Calu3 (cell line): ENCODE data around the gene ADIRF. TPM values are rescaled to one million over a fixed set of nuclear protein-coding genes. Genes with fewer than 3 reads are reported as not detected.

ENCODE experiments used
- BruUV-seq: library from RNA; stranded (reverse); fragments of 400-500 nt; replicated peaks from 2 replicates; lab custom pipeline; 2021; lab: Mats Ljungman, UMichigan
- CTCF ChIA-PET: fragments of 300-600 bp; sonication (Branson Sonifier 250); formaldehyde crosslinking; loops from one replicate; lab custom pipeline; 2022; ENCODE audit warnings: antibody characterized with exemption; lab: Charles Lee
- DNase-seq: peaks from one replicate; pipeline ENCODE4 v3.0.0; 2022
- H3K27ac Mint-ChIP-seq: one replicate; pipeline ENCODE4 v1.8.0; 2022; ENCODE audit warnings: mixed read lengths; ENCODE audit not compliant: unreplicated experiment
- H3K27me3 Mint-ChIP-seq: one replicate; pipeline ENCODE4 v1.8.0; 2022; ENCODE audit warnings: mixed read lengths; ENCODE audit not compliant: unreplicated experiment
- H3K36me3 Mint-ChIP-seq: one replicate; pipeline ENCODE4 v1.8.0; 2022; ENCODE audit warnings: mild to moderate bottlenecking, moderate library complexity, mixed read lengths; ENCODE audit not compliant: insufficient read depth, unreplicated experiment
- H3K4me1 Mint-ChIP-seq: one replicate; pipeline ENCODE4 v1.8.0; 2022; ENCODE audit warnings: mild to moderate bottlenecking, low read depth, mixed read lengths; ENCODE audit not compliant: unreplicated experiment
- H3K4me3 Mint-ChIP-seq: one replicate; pipeline ENCODE4 v1.8.0; 2022; ENCODE audit warnings: mild to moderate bottlenecking, low read depth, moderate library complexity, mixed read lengths; ENCODE audit not compliant: unreplicated experiment
- H3K9me3 Mint-ChIP-seq: one replicate; pipeline ENCODE4 v1.8.0; 2022; ENCODE audit warnings: low read depth, mixed read lengths; ENCODE audit not compliant: unreplicated experiment
- CTCF ChIP-seq: fragments of 200-600 bp; IDR thresholded peaks from one replicate; pipeline ENCODE4 v1.8.0; 2022; ENCODE audit warnings: antibody characterized with exemption; ENCODE audit not compliant: unreplicated experiment
- intact Hi-C: fragments of 100-400 bp; cut with micrococcal nuclease; formaldehyde crosslinking; loops from one replicate; pipeline ENCODE4 v1.10.0; 2022; ENCODE audit not compliant: unreplicated experiment
- total RNA-seq: library from RNA; stranded (reverse); gene quantifications from 2 replicates; pipeline ENCODE4 v1.2.3, GENCODE V29; 2022

Gene ADIRF
- total RNA-seq, 1 experiment from 2014 or later = not detected

- no peaks in the 10 kb centered on the region for H3K36me3 Mint-ChIP-seq
Measured at GRCh38 chr10:86964847-86965190, 3.5 kb upstream of the ADIRF start.

GRCh38 chr10:86965986-86966654, 2.2 kb upstream of the ADIRF start:
- DNase-seq = no peak
- Mint-ChIP-seq H3K27me3 (no peaks in the 10 kb centered on the region), H3K4me3 (no peak overlapping the region), H3K9me3 (no peaks in the 10 kb centered on the region), H3K27ac (no peak overlapping the region), H3K36me3 (no peaks in the 10 kb centered on the region), H3K4me1 (no peaks in the 10 kb centered on the region)
- no TSS peak for BruUV-seq
- intact Hi-C loops = no loop called here
- TF ChIP-seq CTCF = no peak
- CTCF ChIA-PET = interaction anchor here (0.7 to 1.0 kb wide), 5 partner anchors 9 to 89 kb away, joined by 3 to 5 read pairs (median 3); no protein-coding TSS in a partner anchor

More at GRCh38 chr10:86964847-86965190, 3.5 kb upstream of the ADIRF start:
- intact Hi-C loops = no loop called here
- no peaks in the 10 kb centered on the region for H3K4me1 Mint-ChIP-seq
- TF ChIP-seq CTCF = no peak
- CTCF ChIA-PET = no interaction called here
- no peak overlapping the region for H3K4me3 Mint-ChIP-seq
- no peaks in the 10 kb centered on the region for H3K27me3 Mint-ChIP-seq
- no peak overlapping the region for H3K27ac Mint-ChIP-seq
- DNase-seq = no peak
- H3K9me3 Mint-ChIP-seq = no peaks in the 10 kb centered on the region
- no TSS peak for BruUV-seq

GRCh38 chr10:86967481-86967941, 771 bp upstream of the ADIRF start:
- H3K4me1 Mint-ChIP-seq = peaks cover 8% of the 10 kb centered on the region

GRCh38 chr10:86968994-86969355, 693 bp downstream of the ADIRF start:
- no peak overlapping the region for H3K27ac Mint-ChIP-seq
- intact Hi-C loops = no loop called here
- no peaks in the 10 kb centered on the region for H3K27me3 Mint-ChIP-seq
- DNase-seq = no peak
- H3K36me3 Mint-ChIP-seq = peaks cover 9% of the 10 kb centered on the region
- peak overlapping the region; percentile 36 for H3K4me3 Mint-ChIP-seq
- TF ChIP-seq CTCF = no peak
- CTCF ChIA-PET = no interaction called here
- BruUV-seq = no TSS peak
- H3K9me3 Mint-ChIP-seq = no peaks in the 10 kb centered on the region
- H3K4me1 Mint-ChIP-seq = peaks cover 16% of the 10 kb centered on the region

More at GRCh38 chr10:86967481-86967941, 771 bp upstream of the ADIRF start:
- H3K9me3 Mint-ChIP-seq = no peaks in the 10 kb centered on the region
- CTCF ChIA-PET = no interaction called here
- BruUV-seq = no TSS peak
- H3K27me3 Mint-ChIP-seq = no peaks in the 10 kb centered on the region
- H3K4me3 Mint-ChIP-seq = no peak overlapping the region
- intact Hi-C loops = no loop called here
- DNase-seq = no peak
- peaks cover 9% of the 10 kb centered on the region for H3K36me3 Mint-ChIP-seq
- no peak for TF ChIP-seq CTCF
- no peak overlapping the region for H3K27ac Mint-ChIP-seq
